AG20443 (cell line): ENCODE results near the gene SERINC3.
A peak's percentile ranks its signal among the peaks of the same experiment; 100 is the strongest.

Experiments
- DNase-seq: peaks from one replicate; pipeline ENCODE4 v3.0.0; 2012; ENCODE audit warnings: low spot score, mixed read lengths

Gene SERINC3

GRCh38 chr20:44532981-44533331 lies 11.1 kb upstream of the SERINC3 start:
- DNase-seq = no peak

DNA sequence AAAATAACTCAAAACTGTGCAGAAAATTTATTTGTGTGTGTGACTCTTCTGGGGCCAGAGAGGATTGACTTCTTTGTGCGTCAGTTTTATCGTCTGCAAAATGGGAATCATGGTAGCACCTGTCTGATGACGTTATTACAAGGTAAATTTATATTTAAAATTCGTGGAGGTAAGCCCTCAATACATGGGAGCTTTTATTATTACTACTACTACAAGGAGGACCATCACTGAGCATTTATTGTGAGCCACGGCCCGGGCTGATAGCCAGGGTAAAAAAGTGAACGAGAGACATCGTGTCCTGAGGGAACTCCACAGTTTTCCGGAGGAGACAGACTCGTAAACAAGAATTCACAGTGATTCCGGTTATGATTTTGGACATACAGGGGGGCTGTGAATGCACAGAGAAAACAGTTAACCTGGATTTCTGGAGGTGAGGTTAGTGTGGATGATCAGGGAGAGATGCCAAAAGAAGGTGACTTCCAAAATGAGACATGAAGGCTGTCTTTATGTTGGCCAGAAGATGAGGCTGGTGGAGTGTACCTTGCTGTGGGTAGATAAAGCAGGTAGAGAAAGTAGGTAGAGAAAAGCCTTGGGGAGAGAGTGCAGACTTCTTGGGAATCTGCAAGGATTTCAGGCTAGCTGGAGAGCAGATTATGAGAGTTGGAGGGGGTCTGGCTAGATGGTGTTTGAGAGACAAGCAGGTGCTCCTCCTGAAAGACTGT lies 10.6 kb upstream of the SERINC3 start:
- DNase-seq = no peak

GRCh38 chr20:44528309-44528708 lies 6.4 kb upstream of the SERINC3 start:
- no peak for DNase-seq

DNA sequence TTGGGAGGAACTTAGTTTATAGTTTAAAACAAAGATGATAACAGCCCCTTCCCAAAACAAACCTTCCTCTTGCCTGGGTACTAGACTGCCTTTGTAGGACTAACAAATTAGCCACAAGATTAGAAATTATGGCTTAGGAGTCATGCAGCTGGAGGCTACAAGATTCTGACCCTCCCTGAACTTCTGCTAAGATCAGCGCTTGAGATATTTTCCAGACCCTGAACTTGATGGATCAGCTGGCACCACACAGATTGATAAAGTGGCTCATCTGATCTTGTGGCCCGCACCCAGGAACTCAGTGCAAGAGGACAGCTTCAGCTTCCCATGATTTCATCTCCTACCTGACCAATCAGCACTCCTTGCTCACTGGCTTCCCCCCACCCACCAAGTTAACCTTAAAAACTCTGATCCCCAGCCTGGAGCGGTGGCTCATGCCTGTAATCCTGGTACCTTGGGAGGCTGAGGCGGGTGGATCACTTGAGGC lies 5.9 kb upstream of the SERINC3 start:
- no peak for DNase-seq

DNA sequence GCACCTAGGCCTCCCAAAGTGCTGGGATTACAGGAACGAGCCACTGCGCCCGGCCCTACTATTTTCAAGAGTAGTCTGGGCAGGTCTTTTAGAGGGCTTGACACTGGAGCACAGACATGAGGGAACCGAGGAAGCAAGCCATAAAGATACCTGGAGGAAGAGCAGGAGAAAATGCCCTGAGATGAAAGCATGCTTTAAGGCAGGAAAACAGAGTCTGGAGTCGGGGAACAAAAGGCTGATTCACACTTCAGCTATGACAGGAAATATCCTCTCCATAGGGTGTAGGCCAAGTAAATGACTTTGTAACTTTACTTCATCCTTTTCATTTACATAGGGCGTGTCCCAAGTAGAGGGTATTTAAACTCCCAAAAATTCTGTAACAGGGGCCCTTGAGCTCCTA lies 4.3 kb upstream of the SERINC3 start:
- DNase-seq = no peak

DNA sequence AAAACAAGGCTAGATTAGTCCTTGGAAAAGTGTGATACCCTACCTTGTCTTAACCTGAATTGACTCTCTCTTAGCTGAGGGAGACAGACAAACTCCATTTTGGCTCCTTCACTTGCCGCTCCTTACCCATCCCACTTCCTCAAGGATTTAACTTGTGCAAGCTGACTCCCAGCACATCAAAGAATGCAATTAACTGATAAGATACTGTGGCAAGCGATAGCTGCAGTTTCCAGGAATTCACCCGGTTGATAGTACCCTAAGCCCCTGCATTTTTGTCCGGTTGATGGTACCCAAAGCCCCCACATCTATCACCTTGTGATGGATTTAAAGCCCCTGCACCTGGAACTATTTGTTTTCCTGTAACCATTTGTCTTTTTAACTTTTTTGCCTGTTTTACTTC lies 1.9 kb upstream of the SERINC3 start:
- no peak for DNase-seq

DNA sequence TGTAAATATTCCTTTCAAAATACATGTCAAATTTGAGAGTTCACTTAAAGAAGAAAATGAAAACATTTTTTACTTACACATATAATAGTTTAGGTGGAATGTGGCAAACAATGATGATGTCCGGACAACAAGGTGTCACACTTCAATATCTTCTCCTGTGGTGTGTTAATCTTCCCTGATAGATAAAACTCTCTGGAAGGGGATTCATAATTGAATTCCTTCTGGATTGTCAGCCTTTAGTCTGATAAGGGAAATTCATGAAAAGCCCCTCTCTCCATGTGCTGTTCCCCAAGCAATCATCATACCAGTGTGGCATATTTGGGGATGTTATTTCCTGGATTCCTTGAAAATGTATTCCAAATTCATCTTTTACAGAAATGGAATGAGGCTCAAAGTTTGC lies 971 bp upstream of the SERINC3 start:
- DNase-seq = no peak

DNA sequence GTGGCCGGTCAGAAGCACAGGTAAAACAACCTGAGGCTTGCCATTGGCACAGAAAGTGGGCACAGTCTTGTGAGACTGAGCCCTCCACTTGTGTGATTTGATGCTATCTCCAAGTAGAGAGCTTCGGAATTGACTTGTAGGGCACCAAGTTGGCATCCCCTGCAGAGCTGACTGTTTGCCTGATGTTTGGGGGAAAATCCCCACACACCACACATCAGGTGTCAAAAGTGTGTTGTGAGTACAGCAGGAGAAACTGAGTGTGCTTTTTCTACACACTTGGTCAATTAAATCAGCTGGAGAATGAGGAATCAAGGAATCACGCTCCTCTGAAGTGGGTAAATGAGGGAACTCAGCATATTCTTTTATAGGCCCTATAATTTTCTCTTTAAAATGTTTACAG lies 989 bp downstream of the SERINC3 start:
- DNase-seq = no peak

DNA sequence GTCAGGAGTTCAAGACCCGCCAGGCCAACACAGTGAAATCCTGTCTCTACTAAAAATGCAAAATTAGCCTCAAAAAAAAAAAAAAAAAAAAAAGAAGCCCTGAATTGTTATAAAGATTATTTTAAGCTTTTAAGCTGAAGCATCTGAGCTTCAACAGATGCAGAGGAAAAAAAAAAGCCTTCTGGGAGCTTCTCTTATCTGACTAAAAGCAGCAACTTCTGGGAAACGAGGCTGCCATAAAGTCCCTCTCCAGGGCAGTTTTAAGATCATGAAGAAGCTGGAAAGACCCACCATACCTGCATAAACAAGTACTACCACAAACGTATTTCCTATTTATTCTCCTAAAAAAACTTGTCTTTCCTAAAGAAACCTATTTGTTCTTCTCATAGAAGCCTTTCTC lies 3.6 kb downstream of the SERINC3 start:
- no peak for DNase-seq

GRCh38 chr20:44517454-44517853 lies 4.4 kb downstream of the SERINC3 start:
- no peak for DNase-seq

DNA sequence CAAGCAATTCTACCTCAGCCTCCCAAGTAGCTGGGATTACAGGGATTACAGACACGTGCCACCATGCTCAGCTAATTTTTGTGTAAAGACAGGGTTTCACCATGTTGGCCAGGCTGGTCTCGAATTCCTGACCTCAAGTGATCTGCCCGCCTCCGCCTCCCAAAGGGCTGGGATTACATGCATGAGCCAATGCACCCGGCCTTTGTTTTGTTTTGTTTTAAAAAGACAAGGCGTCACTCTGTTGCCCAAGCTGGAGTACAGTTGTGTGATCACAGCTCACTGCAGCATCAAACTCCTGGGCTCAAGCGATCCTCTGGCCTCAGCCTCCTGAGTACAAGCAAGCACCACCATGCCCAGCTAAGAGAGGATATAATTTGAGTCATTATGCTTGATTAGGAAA lies 5.4 kb downstream of the SERINC3 start:
- DNase-seq = no peak

DNA sequence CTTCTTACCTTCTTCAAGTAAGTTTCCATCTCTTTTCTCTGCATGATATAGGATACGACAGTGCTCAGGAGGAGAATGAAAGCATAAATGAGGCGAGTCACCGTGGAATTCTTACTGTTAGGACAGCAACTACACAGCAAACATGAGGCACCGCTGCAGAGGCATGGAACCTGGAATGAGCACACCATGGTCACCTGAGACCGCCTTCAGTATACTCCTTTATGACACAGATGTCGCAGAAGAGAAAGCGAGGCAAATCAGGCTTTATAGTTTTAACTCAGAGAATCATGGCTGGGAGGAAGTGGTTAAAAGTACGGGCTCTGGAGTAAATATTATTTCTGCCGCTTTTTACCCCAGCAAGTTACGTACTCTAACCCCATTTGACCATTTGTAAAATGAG lies 8.0 kb downstream of the SERINC3 start:
- no peak for DNase-seq

- DNase-seq = no peak
Measured at GRCh38 chr20:44509762-44510161, 12.1 kb downstream of the SERINC3 start.

DNA sequence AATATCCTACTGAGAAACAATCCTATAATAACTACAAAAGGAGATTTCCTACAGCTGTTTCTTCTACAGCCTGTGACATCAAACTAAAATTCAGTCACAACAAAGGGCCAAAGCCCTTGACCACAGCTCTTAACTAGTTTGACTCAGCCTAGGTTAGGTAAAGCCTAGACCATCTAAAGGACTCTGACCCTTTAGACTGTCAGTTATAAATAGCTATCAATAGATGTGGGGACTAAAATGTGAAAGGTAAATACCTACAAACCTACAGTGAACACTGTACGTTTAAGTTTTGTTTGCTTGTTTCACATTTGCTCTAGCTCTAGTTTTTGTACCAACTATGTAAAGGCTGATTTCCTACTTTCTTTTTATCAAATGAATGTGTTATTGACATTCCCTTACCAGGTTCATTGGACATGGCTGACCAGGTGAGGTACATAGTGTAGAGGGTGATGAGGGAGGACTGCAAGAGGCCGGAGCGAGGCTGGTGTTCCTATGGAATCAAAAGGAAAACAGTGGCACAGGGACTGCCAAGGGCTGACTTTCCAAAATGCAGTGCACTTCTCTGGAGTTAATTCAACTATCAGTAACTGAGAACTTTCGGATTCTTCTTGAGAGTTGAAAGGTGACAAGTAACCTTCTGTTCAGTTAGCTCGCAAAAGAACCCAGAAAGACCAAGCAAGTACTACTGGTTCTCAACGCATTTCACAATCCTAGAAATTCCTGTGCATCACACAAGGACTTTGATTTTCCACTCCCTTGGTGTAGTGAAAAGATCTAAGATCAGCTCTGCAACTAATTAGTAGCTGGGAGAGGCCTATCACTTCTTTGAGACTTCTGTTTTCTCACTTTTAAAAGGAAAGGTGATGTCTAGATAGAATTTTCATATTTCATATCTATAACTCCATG lies 17.2 kb downstream of the SERINC3 start:
- DNase-seq = no peak

GRCh38 chr20:44502968-44503367 lies 18.9 kb downstream of the SERINC3 start:
- DNase-seq = no peak

DNA sequence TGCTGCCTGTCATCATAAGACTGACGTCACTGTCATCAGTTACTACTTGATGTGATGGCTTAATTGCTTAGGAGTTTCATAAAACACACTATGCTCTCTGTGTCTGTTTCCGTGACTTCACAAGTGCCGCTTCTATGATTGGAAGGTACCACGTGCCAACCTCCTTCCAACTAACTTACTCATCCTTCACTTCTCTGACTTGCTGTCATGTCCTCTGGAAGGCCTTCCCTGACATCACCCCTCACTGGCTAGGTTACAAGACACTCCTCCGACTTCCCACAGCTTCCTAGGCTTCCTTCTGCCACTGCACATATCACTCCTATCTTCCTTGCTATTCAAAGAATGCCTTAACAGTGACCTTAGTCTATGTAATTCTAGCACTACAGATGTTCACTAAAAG lies 20.4 kb downstream of the SERINC3 start:
- peak; percentile 55 for DNase-seq

- DNase-seq = no peak
Measured at GRCh38 chr20:44500221-44500620, 21.6 kb downstream of the SERINC3 start.

GRCh38 chr20:44497761-44498160 lies 24.1 kb downstream of the SERINC3 start:
- DNase-seq = no peak

- DNase-seq = peak; percentile 49
Measured at GRCh38 chr20:44496976-44497375, 24.9 kb downstream of the SERINC3 start.

- peak; percentile 64 for DNase-seq
Measured at GRCh38 chr20:44495802-44496481, 25.9 kb downstream of the SERINC3 start.

- no peak for DNase-seq
Measured at GRCh38 chr20:44495257-44495656, 26.6 kb downstream of the SERINC3 start.

- no peak for DNase-seq
Measured at GRCh38 chr20:44494681-44495080, 27.2 kb downstream of the SERINC3 start.

DNA sequence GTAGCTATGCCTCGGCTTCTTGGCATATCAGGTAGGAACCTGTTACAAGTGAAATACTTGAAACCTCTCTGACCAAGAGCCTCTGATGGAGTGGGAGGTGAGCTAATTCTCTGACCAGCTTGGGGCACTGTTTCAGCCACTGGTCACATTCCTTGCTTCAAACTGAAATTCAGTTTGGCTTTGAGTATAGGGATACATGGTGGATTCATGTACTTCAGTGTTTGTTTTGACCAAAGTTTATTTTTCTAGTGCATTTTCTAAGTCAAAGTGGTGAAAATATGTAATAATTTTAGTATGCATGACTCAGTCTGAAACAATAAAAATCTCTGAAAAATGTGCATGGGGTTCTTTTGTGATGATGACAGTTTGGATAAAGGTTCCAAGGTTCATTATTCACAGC lies 27.6 kb downstream of the SERINC3 start:
- peak; percentile 62 for DNase-seq
